SK-N-SH (cell line): ENCODE measurements around the gene NR1H4. TPM values are rescaled to one million over a fixed set of nuclear protein-coding genes. Genes with fewer than 3 reads are reported as not detected.

Source experiments
- CTCF ChIA-PET: fragments of 300-600, 350-600 bp; formaldehyde crosslinking; extraction: SDS; loops from one replicate; lab custom pipeline; 2021; lab: Yijun Ruan, JAX
- POLR2A ChIA-PET: fragments of 350-600 bp; sonication (Branson Sonifier 250); formaldehyde crosslinking; extraction: SDS; loops from one replicate; lab custom pipeline; 2020; ENCODE audit warnings: antibody characterized with exemption, inconsistent platforms; lab: Yijun Ruan, JAX
- DNase-seq: peaks from one replicate; pipeline ENCODE4 v3.0.0; 2012
- H2AFZ ChIP-seq: fragments of 200-600 bp; sonication (generic); 2 replicates; pipeline ENCODE4 v1.8.1; 2016; ENCODE audit warnings: antibody characterized with exemption, mild to moderate bottlenecking, low read depth
- H3F3A ChIP-seq: fragments of 200-600 bp; sonication (generic); replicated peaks from 2 replicates; pipeline ENCODE3; 2016; ENCODE audit warnings: antibody characterized with exemption, mild to moderate bottlenecking; ENCODE audit not compliant: insufficient read depth
- H3K27ac ChIP-seq, 2 experiments: fragments of 200-500 bp in 1 of 2; fragments of 200-600 bp in 1 of 2; sonication (Bioruptor generic) in 1 of 2; sonication (generic), shearing (Covaris generic) in 1 of 2; 2 replicates each; pipeline versions ENCODE4 v1.5.1 to v1.6.1; 2014 to 2016; ENCODE audit warnings: low read depth in 2 of 2, inconsistent platforms in 1 of 2, low read length in 1 of 2, mild to moderate bottlenecking in 1 of 2, mixed read lengths in 1 of 2
- H3K27me3 ChIP-seq: fragments of 200-600 bp; sonication (generic), shearing (Covaris generic); 2 replicates; pipeline ENCODE4 v1.6.1; 2016; ENCODE audit warnings: mixed run types; ENCODE audit not compliant: insufficient read depth
- H3K36me3 ChIP-seq, 2 experiments: fragments of 200-500 bp in 1 of 2; fragments of 200-600 bp in 1 of 2; sonication (Bioruptor generic) in 1 of 2; sonication (generic) in 1 of 2; replicated peaks in 1 of 2; 2 replicates each; pipeline versions ENCODE3 to v1.5.1; 2014 to 2016; ENCODE audit warnings: low read length in 1 of 2, mild to moderate bottlenecking in 1 of 2; ENCODE audit not compliant: insufficient read depth in 2 of 2, control insufficient read depth in 1 of 2
- H3K4me1 ChIP-seq, 2 experiments: fragments of 200-500 bp in 1 of 2; fragments of 200-600 bp in 1 of 2; sonication (Bioruptor generic) in 1 of 2; sonication (generic), shearing (Covaris generic) in 1 of 2; 2 replicates each; pipeline versions ENCODE4 v1.5.1 to v1.6.1; 2014 to 2016; ENCODE audit warnings: low read depth in 1 of 2, low read length in 1 of 2, mixed run types in 1 of 2; ENCODE audit not compliant: insufficient read depth in 2 of 2, control insufficient read depth in 1 of 2
- H3K4me2 ChIP-seq: fragments of 200-600 bp; sonication (generic), shearing (Covaris generic); 2 replicates; pipeline ENCODE4 v1.6.1; 2017; ENCODE audit warnings: mixed run types
- H3K4me3 ChIP-seq, 2 experiments: fragments of 200-500 bp in 1 of 2; fragments of 200-600 bp in 1 of 2; sonication (Bioruptor generic) in 1 of 2; sonication (generic), shearing (Covaris generic) in 1 of 2; 2 replicates each; pipeline versions ENCODE4 v1.5.1 to v1.8.1; 2014 to 2016; ENCODE audit warnings: low read depth in 2 of 2, inconsistent platforms in 1 of 2, low read length in 1 of 2, mild to moderate bottlenecking in 1 of 2, mixed read lengths in 1 of 2, moderate library complexity in 1 of 2
- H3K79me2 ChIP-seq: fragments of 200-600 bp; sonication (generic); 2 replicates; pipeline ENCODE4 v1.8.1; 2017; ENCODE audit warnings: mild to moderate bottlenecking; ENCODE audit not compliant: insufficient read depth
- H3K9ac ChIP-seq: fragments of 200-600 bp; sonication (generic); 2 replicates; pipeline ENCODE4 v1.6.1; 2017; ENCODE audit warnings: mixed run types
- H3K9me2 ChIP-seq: fragments of 200-600 bp; sonication (generic); 2 replicates; pipeline ENCODE4 v1.6.1; 2017; ENCODE audit warnings: mixed run types
- H3K9me3 ChIP-seq: fragments of 200-600 bp; sonication (generic); 2 replicates; pipeline ENCODE4 v1.6.1; 2017; ENCODE audit warnings: mixed run types, mild to moderate bottlenecking, moderate library complexity
- H4K20me1 ChIP-seq: fragments of 200-600 bp; sonication (generic); 2 replicates; pipeline ENCODE4 v1.6.1; 2017; ENCODE audit warnings: mild to moderate bottlenecking, mixed run types; ENCODE audit not compliant: insufficient read depth
- ELF1 ChIP-seq: IDR thresholded peaks from 2 replicates; pipeline ENCODE4 v1.4.0; 2012
- EP300 ChIP-seq, 2 experiments: IDR thresholded peaks; 2 replicates each; pipeline versions ENCODE4 v1.4.0 to v1.6.1; 2012; ENCODE audit warnings: borderline replicate concordance in 1 of 2, low read depth in 1 of 2, low read length in 1 of 2
- FOSL2 ChIP-seq: IDR thresholded peaks from 2 replicates; pipeline ENCODE4 v1.4.0; 2012; ENCODE audit warnings: low read depth, mild to moderate bottlenecking, moderate library complexity, borderline replicate concordance
- FOXM1 ChIP-seq: IDR thresholded peaks from 2 replicates; pipeline ENCODE4 v1.4.0; 2012; ENCODE audit warnings: low read depth, mild to moderate bottlenecking
- GABPA ChIP-seq: IDR thresholded peaks from 2 replicates; pipeline ENCODE4 v1.4.0; 2012; ENCODE audit warnings: low read depth, mild to moderate bottlenecking
- JUND ChIP-seq: IDR thresholded peaks from 2 replicates; pipeline ENCODE4 v1.4.0; 2012
- MEF2A ChIP-seq: IDR thresholded peaks from 2 replicates; pipeline ENCODE4 v1.4.0; 2012; ENCODE audit warnings: low read depth, borderline replicate concordance
- MXI1 ChIP-seq: IDR thresholded peaks from 2 replicates; pipeline ENCODE4 v1.6.1; 2012; ENCODE audit warnings: mild to moderate bottlenecking, low read depth, low read length, improper control_type of control experiment
- POLR2AphosphoS5 ChIP-seq: IDR thresholded peaks from 2 replicates; pipeline ENCODE4 v1.6.1; 2012; ENCODE audit warnings: low read depth, low read length
- RCOR1 ChIP-seq: fragments of 150-350 bp; IDR thresholded peaks from 2 replicates; pipeline ENCODE4 v1.6.1; 2017; ENCODE audit warnings: antibody characterized with exemption, low read length
- RFX5 ChIP-seq: IDR thresholded peaks from 2 replicates; pipeline ENCODE4 v1.6.1; 2012; ENCODE audit warnings: mild to moderate bottlenecking, improper control_type of control experiment, low read length
- RXRA ChIP-seq: IDR thresholded peaks from 2 replicates; pipeline ENCODE4 v1.4.0; 2012; ENCODE audit warnings: low read depth, mild to moderate bottlenecking, borderline replicate concordance
- SIN3A ChIP-seq: IDR thresholded peaks from 2 replicates; pipeline ENCODE4 v1.6.1; 2012; ENCODE audit warnings: low read depth, mild to moderate bottlenecking, low read length, moderate library complexity, borderline replicate concordance
- SMC3 ChIP-seq: IDR thresholded peaks from 2 replicates; pipeline ENCODE4 v1.6.1; 2012; ENCODE audit warnings: low read depth, low read length, improper control_type of control experiment
- TAF1 ChIP-seq: IDR thresholded peaks from 2 replicates; pipeline ENCODE4 v1.6.1; 2012; ENCODE audit warnings: low read depth, mild to moderate bottlenecking, low read length, moderate library complexity, borderline replicate concordance
- TCF12 ChIP-seq: IDR thresholded peaks from 2 replicates; pipeline ENCODE4 v1.4.0; 2012
- TEAD4 ChIP-seq: IDR thresholded peaks from 2 replicates; pipeline ENCODE4 v1.4.0; 2012; ENCODE audit warnings: mild to moderate bottlenecking, borderline replicate concordance; ENCODE audit not compliant: insufficient read depth
- YY1 ChIP-seq: IDR thresholded peaks from 2 replicates; pipeline ENCODE4 v1.4.0; 2012; ENCODE audit warnings: low read depth, mild to moderate bottlenecking
- WGBS: methylation state at CpG from one replicate; pipeline ENCODE4 v1.1.6; 2017; ENCODE audit warnings: low lambda C conversion rate; 5-methylcytosine and 5-hydroxymethylcytosine counted together
- polyA plus RNA-seq, 3 experiments: library from polyadenylated mRNA; depleted of rRNA; stranded (reverse); fragments of >200 nt; gene quantifications; 2 replicates each; pipeline ENCODE4 v1.2.3, GENCODE V29; 2012
- TF ChIP-seq, protein P1 (sequence below): IDR thresholded peaks from 2 replicates; pipeline ENCODE4 v1.4.0; 2012; ENCODE audit warnings: low read depth
- TF ChIP-seq, protein P2 (sequence below): fragments of 150-350 bp; IDR thresholded peaks from 2 replicates; pipeline ENCODE4 v1.6.1; 2017; ENCODE audit warnings: antibody characterized with exemption, low read length, low read depth, borderline replicate concordance
- TF ChIP-seq, protein P3 (sequence below): IDR thresholded peaks from 2 replicates; pipeline ENCODE4 v1.4.0; 2012; ENCODE audit warnings: low read depth, borderline replicate concordance

The NR1H4 gene
- polyA plus RNA-seq, 1 of the 3 experiments (the other 2 are of a cell fraction): not detected

DNA sequence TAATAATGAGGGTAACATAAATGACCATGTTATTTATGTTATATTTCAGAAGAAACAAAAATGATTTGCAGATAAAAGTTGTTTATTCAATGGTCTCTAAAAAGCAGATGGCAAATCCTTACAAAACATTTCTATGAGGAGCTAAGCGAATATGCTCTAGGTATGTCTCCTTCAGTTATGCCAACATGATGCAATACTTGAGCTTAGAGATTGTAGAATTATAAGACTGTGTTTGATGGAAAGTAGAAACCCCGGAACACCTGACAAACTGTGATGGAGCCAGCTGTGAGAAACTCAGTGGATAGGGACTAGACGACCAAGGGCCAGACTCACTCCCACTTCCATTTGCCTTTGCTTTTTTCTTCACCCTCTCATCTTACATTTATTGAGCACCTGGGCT is 17.8 kb upstream of the NR1H4 start:
- H2AFZ ChIP-seq: no peak overlapping the region
- no peak overlapping the region for H3K9ac ChIP-seq
- H3K4me3 ChIP-seq: no peak overlapping the region
- no peaks in the 10 kb centered on the region for H3K27me3 ChIP-seq
- no peaks in the 10 kb centered on the region for H3K9me3 ChIP-seq
- no peaks in the 10 kb centered on the region for H3K36me3 ChIP-seq
- H3F3A ChIP-seq: no peaks in the 10 kb centered on the region
- no peaks in the 10 kb centered on the region for H3K4me1 ChIP-seq
- no peak for DNase-seq
- ChIA-PET CTCF (interaction anchor here (1.0 kb wide), 1 partner anchor 33 kb away, joined by 3 read pairs; no protein-coding TSS in a partner anchor), POLR2A (no interaction called here)
- 39% methylated on average over 3 of the region's 3 CpGs for WGBS
- H3K79me2 ChIP-seq: no peaks in the 10 kb centered on the region
- no peaks in the 10 kb centered on the region for H3K9me2 ChIP-seq
- H3K27ac ChIP-seq: no peak overlapping the region
- TF ChIP-seq FOSL2 (no peak), RFX5 (no peak), RXRA (no peak)
- H4K20me1 ChIP-seq: no peaks in the 10 kb centered on the region
- H3K4me2 ChIP-seq: no peak overlapping the region

DNA sequence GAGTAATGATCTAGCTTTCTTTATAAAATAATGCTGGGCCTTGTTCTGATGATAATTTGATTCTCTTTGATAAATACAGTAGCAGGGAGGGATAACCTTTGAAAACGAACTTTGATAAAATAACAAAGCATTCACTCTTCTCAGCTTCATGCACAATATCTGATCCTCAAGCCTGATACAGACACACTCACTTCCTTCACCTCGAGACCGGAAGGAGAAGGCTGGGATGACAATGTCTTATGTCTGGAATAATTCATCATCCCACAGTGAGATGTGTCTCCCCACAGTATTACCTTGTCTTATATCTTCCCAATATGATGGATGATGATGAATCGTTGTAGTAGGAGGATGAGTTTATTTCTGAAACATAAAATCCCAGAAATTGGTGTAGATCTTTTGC is 15.5 kb upstream of the NR1H4 start:
- H3K4me1 ChIP-seq: no peaks in the 10 kb centered on the region
- no peaks in the 10 kb centered on the region for H3F3A ChIP-seq
- TF ChIP-seq SMC3: no peak
- TF ChIP-seq SIN3A: no peak
- no peak for TF ChIP-seq TCF12
- no peak for TF ChIP-seq MXI1
- no peak for TF ChIP-seq MEF2A
- no peak for TF ChIP-seq GABPA
- no peak for TF ChIP-seq TAF1
- TF ChIP-seq FOSL2: no peak
- H2AFZ ChIP-seq: no peak overlapping the region
- H3K36me3 ChIP-seq: no peaks in the 10 kb centered on the region
- no peak overlapping the region for H3K4me2 ChIP-seq
- CTCF ChIA-PET: interaction anchor here (1.2 kb wide), 1 partner anchor 87 kb away, joined by 3 read pairs; no protein-coding TSS in a partner anchor
- H3K4me3 ChIP-seq: no peak overlapping the region
- H3K9me2 ChIP-seq: no peaks in the 10 kb centered on the region
- WGBS: 24% methylated on average over 4 of the region's 4 CpGs
- no peaks in the 10 kb centered on the region for H3K27me3 ChIP-seq
- no peak overlapping the region for H3K27ac ChIP-seq
- no peak overlapping the region for H3K9ac ChIP-seq
- no peak for DNase-seq
- no peaks in the 10 kb centered on the region for H3K9me3 ChIP-seq
- no peaks in the 10 kb centered on the region for H3K79me2 ChIP-seq
- no peaks in the 10 kb centered on the region for H4K20me1 ChIP-seq
- POLR2A ChIA-PET: no interaction called here

DNA sequence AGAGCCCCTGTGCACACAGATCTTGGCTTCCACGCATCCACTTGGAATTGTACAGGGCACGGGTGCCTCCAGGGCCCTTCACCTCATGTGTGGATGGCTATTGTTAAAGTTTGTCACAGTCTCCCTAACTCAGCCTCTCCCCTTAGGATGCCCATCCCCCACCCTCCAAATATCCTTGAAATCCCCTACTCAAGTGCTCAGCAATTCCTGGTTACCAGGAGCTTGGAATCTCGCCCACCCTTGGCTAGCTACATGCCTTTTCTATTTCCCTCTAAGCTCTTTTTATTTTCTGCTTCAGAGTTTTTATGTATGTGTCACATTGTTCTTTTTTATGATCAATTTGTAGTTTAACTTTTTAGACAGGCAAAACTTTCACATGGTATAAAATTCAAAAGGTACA is 13.0 kb upstream of the NR1H4 start:
- POLR2A ChIA-PET: no interaction called here
- no peaks in the 10 kb centered on the region for H3K27me3 ChIP-seq
- WGBS: 59% methylated on average over 3 of the region's 3 CpGs
- TF ChIP-seq, protein P1, sequence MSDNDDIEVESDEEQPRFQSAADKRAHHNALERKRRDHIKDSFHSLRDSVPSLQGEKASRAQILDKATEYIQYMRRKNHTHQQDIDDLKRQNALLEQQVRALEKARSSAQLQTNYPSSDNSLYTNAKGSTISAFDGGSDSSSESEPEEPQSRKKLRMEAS: no peak
- TF ChIP-seq RCOR1: no peak
- TF ChIP-seq ELF1: no peak
- TF ChIP-seq FOXM1: no peak
- TF ChIP-seq GABPA: no peak
- TF ChIP-seq TEAD4: no peak
- TF ChIP-seq POLR2AphosphoS5: no peak
- TF ChIP-seq JUND: no peak
- no peak for TF ChIP-seq EP300 (IDR thresholded peaks at IDR 0.05; ENCODE audit: borderline replicate concordance in 1 of 2, low read depth in 1 of 2, low read length in 1 of 2)
- no peak for TF ChIP-seq RXRA
- TF ChIP-seq YY1: no peak
- TF ChIP-seq, protein P2, sequence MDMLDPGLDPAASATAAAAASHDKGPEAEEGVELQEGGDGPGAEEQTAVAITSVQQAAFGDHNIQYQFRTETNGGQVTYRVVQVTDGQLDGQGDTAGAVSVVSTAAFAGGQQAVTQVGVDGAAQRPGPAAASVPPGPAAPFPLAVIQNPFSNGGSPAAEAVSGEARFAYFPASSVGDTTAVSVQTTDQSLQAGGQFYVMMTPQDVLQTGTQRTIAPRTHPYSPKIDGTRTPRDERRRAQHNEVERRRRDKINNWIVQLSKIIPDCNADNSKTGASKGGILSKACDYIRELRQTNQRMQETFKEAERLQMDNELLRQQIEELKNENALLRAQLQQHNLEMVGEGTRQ: no peak
- TF ChIP-seq, protein P3, sequence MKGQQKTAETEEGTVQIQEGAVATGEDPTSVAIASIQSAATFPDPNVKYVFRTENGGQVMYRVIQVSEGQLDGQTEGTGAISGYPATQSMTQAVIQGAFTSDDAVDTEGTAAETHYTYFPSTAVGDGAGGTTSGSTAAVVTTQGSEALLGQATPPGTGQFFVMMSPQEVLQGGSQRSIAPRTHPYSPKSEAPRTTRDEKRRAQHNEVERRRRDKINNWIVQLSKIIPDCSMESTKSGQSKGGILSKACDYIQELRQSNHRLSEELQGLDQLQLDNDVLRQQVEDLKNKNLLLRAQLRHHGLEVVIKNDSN: no peak
- TF ChIP-seq FOSL2: no peak
- TF ChIP-seq, all 33 proteins: peak for 0
- no peak overlapping the region for H2AFZ ChIP-seq
- H3K4me1 ChIP-seq: no peaks in the 10 kb centered on the region
- H3K4me3 ChIP-seq: no peak overlapping the region
- no peaks in the 10 kb centered on the region for H3K9me3 ChIP-seq
- DNase-seq: no peak
- H3K79me2 ChIP-seq: no peaks in the 10 kb centered on the region
- H3K9ac ChIP-seq: no peak overlapping the region
- no peaks in the 10 kb centered on the region for H3F3A ChIP-seq
- H3K4me2 ChIP-seq: no peak overlapping the region
- H4K20me1 ChIP-seq: no peaks in the 10 kb centered on the region
- no peaks in the 10 kb centered on the region for H3K9me2 ChIP-seq
- CTCF ChIA-PET: interaction anchor here (1.5 kb wide), 1 partner anchor 10 kb away, joined by 5 read pairs; no protein-coding TSS in a partner anchor
- no peaks in the 10 kb centered on the region for H3K36me3 ChIP-seq
- H3K27ac ChIP-seq: no peak overlapping the region
